ENCODE data around the gene SMAD3. TPM values are rescaled to one million over a fixed set of nuclear protein-coding genes. Genes with fewer than 3 reads are reported as not detected.

Gene SMAD3
- total RNA-seq, 2 donors from 2014 or later, result 24.0 to 37.5 TPM

DNA sequence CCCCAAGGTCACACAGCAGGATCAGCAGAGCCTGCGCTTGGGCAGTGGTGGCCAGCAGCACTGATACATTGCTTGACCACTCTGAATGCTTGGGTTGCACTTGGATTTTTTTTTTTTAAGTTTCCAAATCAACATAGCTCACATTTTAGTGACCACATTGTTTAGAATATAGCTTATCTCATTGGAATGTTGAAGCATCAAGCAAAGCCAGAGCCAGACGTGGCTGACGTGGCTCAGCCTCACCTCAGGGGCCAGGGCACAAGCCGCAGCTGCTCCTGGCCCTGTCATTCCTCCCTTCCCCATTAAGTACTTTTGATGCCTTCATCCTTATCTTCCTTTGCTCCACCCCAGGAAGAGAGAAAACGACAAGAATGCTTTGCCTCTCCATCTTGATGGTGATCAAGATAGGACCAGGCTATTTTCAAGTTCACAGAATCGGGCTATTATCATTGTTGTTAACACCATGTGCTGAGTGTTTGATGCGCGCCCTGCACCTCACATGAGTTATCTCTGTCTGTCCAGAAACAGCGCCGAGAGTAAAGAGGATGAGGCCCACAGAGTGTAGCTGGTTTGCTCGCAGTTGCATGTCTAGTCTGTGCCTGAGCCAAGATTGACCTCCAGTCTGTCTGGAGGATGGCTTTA lies 113.3 kb downstream of the SMAD3 start:
- intact Hi-C loops (cut with DNase I), result no loop called here
- ATAC-seq (peak; percentile 41 to 69), DNase-seq (no peak)

DNA sequence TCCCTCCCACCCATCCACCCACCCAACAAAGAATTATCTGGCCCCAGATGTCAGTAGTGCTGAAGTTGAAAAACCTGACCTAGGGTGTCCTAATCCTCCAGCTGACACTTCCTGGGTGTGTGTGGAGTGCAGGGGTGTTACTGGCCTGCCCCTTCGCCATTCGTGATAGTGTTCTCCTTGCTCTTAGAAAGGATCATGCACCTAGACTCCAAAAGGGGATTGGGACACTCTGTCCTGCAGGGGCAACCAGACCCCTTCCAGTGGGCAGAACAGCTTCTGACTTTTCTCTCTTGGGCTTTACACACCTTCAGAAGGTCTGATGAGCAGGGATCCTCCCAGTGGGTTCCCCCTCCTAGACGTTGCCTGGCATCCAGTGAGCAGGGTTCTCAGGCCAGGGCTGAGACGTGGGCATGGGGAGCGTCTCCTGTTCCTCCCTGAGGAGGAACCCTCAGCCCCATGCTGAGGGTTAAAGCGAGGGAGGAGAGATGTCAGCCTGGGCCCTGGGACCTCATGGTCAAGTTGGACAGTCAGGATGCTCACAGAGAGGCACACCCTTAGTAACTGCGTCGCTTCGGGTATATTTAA lies 114.1 kb downstream of the SMAD3 start:
- ATAC-seq (no peak), DNase-seq (no peak)
- intact Hi-C loops (cut with DNase I), result no loop called here

DNA sequence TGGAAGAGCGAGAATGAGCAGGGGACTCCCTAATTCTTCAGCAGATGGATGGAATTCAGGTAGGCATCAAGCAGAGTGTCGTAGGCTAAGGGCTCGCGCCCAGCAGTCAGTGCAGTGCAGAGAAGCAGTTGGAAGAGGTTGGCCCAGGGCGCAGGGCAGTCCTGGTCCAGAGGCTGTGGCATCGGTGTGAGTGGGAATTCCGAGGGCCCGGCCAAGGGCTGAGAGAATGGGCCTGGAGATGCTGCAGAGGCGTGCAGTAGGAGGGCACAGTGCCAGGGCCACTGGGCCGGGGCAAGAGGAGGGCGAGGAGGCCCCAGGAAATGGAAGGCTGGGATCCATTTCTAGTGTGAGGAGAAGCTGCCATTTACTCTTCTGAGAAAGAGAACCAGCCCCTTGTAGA lies 114.6 kb downstream of the SMAD3 start:
- no peak for ATAC-seq
- intact Hi-C loops (cut with DNase I), result loop anchor here in 1 of 2 donors (10.0 kb wide), 1 partner anchor 115 kb away; the partner anchor contains the start of gene SMAD3
- no peak for DNase-seq

DNA sequence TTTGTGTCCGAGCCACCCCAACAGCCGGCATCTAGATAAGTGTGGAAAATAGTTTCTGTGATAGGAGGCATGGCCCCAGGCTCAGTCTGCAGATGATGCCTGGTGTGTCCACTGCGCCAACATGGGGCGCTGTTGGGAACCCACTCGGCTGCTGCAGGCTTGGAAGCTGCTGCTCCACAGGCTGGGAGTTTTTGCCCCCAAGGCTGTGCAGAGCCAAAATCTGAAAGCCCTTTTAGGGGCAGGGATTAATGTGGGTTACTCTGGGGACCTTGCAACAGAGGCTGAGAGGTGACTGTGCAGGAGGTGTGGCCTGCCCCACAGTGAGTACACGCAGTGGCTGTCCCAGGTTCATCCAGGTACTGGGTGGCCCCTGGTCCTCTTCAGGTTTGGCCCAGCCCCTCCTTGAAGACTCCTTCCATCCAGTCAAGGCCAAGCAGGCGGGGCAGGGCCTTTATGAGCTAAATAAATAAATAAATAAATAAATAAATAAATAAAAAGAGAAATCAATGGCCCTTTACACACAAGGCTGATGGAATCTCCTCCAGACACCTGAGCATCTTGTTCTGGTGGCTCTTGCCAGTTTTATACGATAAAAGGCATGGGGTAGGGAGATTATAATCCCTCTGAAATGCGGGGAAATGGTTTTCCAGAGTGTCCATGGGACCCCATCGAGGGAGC lies 115.3 kb downstream of the SMAD3 start:
- no peak for ATAC-seq
- intact Hi-C loops (cut with DNase I), result loop anchor here in 1 of 2 donors (10.0 kb wide), 1 partner anchor 116 kb away; the partner anchor contains the start of gene SMAD3
- DNase-seq, result no peak

DNA sequence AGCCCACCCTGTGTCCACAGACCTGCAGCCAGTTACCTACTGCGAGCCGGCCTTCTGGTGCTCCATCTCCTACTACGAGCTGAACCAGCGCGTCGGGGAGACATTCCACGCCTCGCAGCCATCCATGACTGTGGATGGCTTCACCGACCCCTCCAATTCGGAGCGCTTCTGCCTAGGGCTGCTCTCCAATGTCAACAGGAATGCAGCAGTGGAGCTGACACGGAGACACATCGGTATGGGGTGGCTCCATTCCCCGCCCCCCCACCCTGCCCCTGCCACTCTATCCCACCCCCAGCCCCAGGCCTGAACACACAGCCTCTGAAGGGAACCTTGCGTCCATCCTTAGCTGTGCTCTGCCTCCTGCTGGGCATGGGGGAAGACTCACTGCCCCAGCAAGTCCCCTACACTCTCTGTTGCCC lies 115.8 kb downstream of the SMAD3 start:
- intact Hi-C loops (cut with DNase I), result loop anchor here in 1 of 2 donors (10.0 kb wide), 1 partner anchor 116 kb away; the partner anchor contains the start of gene SMAD3
- DNase-seq, result no peak
- ATAC-seq, result no peak

DNA sequence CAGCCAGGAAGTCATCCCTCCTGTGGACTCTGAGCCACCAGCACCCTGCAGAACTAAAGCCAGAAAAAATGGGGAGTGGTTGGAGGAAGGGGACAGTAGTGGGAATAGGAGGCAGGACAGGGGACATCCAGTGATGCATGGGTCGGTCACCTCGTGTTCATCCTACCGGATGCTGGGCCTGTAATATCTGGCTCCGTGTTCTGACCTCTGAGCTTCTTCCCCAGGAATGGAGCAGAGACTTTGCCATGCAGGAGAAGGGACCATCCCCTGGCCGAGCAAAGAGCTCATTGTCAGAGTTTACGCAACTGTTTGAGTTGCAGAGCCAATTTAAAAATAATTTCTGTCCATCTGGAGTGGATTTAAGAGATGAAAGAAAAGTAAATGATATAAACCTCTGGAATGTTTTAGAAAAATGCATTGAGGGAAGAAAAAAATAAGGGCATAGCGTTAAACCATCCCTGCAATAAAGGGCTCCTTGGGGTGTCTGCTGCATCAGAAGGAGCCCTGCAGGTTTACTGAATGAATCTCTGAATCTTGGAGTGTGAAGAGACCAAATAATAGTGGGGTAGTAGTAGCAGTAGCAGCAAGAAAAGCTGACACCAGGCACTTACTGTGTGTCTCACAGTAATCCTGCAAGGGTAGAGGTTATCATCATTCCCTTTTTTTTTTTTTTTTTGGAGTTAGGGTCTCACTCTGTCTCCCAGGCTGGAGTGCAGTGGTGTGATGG lies 118.2 kb downstream of the SMAD3 start:
- intact Hi-C loops (cut with DNase I), result loop anchor here in 1 of 2 donors (10.0 kb wide), 1 partner anchor 119 kb away; the partner anchor contains the start of gene SMAD3
- DNase-seq (no peak), ATAC-seq (no peak)

DNA sequence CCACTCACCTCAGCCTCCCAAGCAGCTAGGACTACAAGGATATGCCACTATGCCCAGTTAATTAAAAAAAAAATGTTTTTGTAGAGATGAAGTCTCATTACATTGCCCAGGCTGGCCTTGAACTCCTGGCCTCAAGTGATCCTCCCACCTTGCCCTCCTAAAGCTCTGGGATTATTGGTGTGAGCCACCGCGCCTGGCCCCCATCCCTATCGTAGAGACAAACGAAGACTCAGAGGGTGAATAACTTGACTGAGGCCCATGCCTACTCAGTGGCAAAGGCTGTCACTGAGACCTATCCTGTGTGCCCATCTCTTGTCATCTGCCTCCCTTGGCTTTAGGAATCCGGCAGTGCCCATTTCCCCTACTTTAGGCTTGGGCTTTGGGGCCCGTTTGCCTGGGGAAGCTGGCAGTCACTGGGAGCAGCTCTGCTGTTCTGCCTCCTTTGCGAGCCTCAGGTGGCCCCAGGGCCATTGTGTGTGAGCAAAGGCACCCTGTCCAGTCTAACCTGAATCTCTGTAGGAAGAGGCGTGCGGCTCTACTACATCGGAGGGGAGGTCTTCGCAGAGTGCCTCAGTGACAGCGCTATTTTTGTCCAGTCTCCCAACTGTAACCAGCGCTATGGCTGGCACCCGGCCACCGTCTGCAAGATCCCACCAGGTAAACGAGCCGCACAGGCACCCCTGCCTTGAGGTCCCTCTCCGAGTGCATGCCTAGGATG lies 119.0 kb downstream of the SMAD3 start:
- DNase-seq (no peak), ATAC-seq (no peak)
- intact Hi-C loops (cut with DNase I), result loop anchor here in 1 of 2 donors (10.0 kb wide), 1 partner anchor 120 kb away; the partner anchor contains the start of gene SMAD3

DNA sequence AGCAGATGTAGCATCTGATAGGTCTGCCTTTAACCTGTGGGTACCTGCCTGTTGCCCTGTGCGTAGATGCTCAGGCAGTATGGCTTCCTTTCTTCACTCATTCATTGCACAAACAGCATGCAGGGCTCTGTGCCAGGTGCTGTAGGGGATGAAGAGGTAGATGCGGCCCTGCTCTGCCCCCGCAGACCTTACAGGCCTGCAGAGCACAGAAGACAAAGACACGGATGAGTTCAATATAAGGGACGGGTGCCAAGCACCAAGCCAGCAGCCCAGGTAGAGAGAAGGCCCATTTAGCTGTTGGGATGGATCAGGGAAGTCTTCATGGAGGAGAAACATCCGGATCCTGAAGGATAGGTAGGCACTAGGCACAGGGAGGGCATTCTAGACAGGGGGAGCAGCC lies 119.6 kb downstream of the SMAD3 start:
- ATAC-seq (no peak), DNase-seq (no peak)
- intact Hi-C loops (cut with DNase I), result loop anchor here (5.0 to 10.0 kb wide), 2 partner anchors 118 to 120 kb away; partner anchors contain the start of gene SMAD3 (in 2 of the 2)

DNA sequence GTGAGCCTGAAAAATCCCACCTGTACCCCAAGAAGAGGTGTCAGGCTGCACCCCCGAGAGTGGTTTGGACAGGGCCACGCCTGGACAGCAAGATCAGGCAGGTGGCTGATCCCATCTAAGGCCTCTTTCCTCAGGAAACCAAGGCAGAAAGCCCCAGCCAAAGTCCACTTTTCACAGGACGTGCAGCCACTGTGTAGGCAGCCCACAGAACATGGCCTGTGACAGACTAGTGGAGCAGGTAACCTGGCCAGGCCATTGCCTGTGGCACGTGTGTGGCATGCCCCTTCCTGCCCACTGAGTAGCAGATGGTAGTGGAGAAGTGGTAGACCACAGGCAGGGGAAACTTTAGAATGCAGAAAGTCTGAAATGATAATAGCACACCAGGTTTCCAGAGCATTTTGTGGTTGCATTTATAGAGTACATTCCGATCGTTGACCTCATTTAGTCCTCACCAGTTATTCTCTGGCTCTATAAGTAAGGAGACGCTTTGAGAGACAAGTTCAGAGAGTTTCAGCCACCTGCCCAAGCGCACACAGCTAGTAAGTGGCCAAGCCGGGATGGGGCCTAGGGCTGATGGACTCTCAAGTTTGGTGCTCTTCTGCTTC lies 120.3 kb downstream of the SMAD3 start:
- intact Hi-C loops (cut with DNase I), result loop anchor here (5.0 to 10.0 kb wide), 2 partner anchors 118 to 121 kb away; partner anchors contain the start of gene SMAD3 (in 2 of the 2)
- DNase-seq (no peak), ATAC-seq (no peak)

DNA sequence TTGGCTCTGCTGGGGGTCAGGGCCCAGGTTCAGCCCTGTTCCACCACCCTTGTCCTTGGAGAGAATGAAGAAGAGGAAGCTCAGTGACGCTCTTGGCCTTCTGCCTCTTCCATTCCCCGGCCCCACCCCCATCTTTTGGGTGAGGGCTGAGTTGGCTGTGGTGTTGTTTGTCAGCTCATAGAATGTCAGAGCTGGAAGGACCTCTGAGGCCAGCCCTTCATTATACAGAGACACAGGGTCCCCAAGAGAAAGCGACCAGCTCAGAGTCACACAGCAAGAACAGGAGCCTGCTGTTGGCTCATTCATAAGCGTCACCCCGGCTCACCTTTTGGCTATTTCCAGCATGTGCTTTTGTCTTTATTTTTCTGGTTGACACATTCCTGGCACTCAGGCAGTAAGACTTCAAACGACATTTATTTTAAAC lies 120.8 kb downstream of the SMAD3 start:
- intact Hi-C loops (cut with DNase I), result loop anchor here (5.0 to 10.0 kb wide), 2 partner anchors 119 to 121 kb away; partner anchors contain the start of gene SMAD3 (in 2 of the 2)
- ATAC-seq, result peak; percentile 45 to 52
- DNase-seq, result peak; percentile 79

DNA sequence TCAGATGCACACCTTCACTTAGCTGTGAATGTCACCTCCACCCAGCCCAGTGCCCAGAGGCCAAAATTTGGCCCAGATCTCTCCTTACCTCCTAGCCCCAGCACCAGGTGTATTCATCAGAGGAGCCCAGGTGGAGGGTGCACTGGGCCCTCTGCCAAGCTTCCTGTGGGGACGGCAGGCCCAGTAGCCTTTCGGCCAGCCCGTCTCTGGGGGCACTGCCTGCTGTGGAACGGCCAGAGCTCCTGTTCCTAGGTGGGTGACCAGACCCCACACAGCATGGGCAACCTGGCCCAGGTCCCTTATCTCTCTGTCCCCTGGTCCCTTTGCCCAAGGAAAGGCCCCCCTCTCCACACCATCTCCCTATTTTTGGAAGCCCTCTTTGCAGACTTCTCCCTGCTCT lies 121.3 kb downstream of the SMAD3 start:
- ATAC-seq (no peak), DNase-seq (no peak)
- intact Hi-C loops (cut with DNase I), result loop anchor here (5.0 to 10.0 kb wide), 2 partner anchors 119 to 122 kb away; partner anchors contain the start of gene SMAD3 (in 2 of the 2)

DNA sequence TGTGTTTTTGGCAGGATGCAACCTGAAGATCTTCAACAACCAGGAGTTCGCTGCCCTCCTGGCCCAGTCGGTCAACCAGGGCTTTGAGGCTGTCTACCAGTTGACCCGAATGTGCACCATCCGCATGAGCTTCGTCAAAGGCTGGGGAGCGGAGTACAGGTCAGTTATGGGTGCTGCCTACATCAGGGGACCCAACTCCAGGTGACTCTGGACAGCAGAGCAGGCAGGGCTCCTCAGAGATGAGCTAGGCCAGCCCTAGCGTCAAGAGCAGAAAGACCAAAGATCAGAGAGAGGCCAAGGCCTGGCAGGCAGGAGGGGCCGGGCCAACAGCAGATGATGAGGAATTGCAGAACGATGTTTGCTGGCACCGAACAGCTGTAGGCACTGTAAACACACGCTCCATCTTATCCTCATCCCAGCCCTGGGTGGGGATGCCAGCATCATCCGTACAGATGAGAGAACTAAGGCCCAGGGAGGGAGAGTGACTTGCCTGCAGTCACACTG lies 122.0 kb downstream of the SMAD3 start:
- intact Hi-C loops (cut with DNase I), result loop anchor here (5.0 to 10.0 kb wide), 2 partner anchors 120 to 123 kb away; partner anchors contain the start of gene SMAD3 (in 2 of the 2)
- no peak for ATAC-seq
- no peak for DNase-seq

DNA sequence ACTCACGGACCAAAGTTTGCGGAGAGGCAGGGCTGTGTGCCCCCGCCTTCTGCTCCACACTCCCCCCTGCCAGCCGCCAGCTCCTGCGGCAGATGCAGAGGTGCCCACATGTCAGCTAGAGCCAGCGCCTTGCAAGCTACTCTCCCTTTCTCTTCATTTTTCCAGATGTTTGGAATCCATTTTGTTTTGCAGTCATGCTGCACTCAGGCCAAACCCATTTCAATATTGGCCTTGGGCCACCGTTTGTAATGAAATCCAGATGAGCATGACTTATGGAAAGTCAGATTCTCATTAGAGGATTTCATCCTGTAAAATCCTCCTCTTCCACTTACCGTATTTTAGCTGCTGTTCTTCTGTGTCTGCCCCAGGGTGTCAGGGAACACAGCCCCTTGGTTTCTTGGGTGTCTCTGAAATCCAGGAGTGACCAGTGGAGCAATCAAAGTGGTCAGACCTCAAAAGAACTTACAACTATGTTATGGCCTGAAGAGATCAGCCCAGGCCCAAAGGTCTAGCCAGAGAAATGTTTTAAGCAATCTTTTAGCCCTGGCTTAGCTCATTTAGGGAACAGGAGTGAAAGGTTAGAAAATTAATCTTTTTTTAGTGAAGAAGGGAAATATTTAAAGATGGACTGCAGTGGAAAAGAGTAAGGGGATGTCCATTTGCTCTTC lies 123.3 kb downstream of the SMAD3 start:
- intact Hi-C loops (cut with DNase I), result loop anchor here (5.0 to 10.0 kb wide), 2 partner anchors 121 to 124 kb away; partner anchors contain the start of gene SMAD3 (in 2 of the 2)
- ATAC-seq, result peak in 1 of 2 donors; percentile 5
- DNase-seq, result no peak

DNA sequence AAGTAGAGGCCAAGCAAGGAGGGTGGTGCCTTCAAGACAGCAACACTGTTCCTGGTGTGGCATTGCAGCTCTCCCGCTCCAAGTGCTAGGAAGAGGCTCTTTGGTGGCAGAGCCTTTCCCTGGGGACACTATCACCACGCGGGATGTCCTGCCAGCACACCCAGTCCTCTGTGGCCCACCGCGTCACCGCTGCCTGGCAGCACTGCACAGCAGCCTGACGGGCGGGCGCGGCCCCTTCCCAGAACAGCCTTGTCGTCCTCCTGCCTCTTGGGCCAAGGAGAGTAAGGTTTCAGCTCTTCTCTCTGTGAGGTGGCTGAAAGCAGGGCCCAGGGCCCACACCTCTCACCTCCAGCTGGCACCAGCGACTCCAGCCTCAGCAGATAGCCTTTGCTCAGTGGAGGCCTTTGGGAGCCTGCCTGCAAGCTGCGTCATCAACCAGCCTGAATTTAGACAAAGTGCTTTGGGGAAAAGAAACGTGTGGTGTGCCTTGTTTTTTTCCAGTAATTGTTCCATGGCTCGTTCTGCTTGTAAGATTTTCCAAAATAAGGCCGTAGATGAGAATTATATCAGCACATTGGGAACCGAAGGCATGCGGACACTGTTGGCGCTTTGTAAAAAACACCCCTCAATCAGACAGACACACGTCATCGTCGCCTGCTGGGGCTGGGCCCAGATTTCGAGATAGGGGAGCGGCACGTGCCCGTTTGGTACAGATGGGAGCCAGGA lies 124.1 kb downstream of the SMAD3 start:
- intact Hi-C loops (cut with DNase I), result loop anchor here (5.0 to 10.0 kb wide), 2 partner anchors 122 to 125 kb away; partner anchors contain the start of gene SMAD3 (in 2 of the 2)
- peak; percentile 79 to 87 for ATAC-seq

DNA sequence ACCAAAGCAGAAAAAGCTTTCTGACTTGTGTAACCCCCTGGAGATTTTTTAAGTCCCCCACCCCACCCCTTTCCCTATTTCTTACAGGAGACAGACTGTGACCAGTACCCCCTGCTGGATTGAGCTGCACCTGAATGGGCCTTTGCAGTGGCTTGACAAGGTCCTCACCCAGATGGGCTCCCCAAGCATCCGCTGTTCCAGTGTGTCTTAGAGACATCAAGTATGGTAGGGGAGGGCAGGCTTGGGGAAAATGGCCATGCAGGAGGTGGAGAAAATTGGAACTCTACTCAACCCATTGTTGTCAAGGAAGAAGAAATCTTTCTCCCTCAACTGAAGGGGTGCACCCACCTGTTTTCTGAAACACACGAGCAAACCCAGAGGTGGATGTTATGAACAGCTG lies 124.9 kb downstream of the SMAD3 start:
- intact Hi-C loops (cut with DNase I), result no loop called here
- ATAC-seq (no peak), DNase-seq (no peak)

More for the DNA sequence above, 124.1 kb downstream of the SMAD3 start:
- peak; percentile 94 for DNase-seq

DNA sequence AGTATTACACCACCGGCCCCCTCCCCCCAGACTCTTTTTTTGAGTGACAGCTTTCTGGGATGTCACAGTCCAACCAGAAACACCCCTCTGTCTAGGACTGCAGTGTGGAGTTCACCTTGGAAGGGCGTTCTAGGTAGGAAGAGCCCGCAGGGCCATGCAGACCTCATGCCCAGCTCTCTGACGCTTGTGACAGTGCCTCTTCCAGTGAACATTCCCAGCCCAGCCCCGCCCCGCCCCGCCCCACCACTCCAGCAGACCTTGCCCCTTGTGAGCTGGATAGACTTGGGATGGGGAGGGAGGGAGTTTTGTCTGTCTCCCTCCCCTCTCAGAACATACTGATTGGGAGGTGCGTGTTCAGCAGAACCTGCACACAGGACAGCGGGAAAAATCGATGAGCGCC lies 125.4 kb downstream of the SMAD3 start:
- DNase-seq (no peak), ATAC-seq (no peak)
- intact Hi-C loops (cut with DNase I), result no loop called here
